ENCODE measurements around the gene PRKAB1. TPM values are rescaled to one million over a fixed set of nuclear protein-coding genes. Genes with fewer than 3 reads are reported as not detected.

PRKAB1 gene
- total RNA-seq, 2 donors from 2014 or later, result 9.3 to 10.9 TPM

DNA sequence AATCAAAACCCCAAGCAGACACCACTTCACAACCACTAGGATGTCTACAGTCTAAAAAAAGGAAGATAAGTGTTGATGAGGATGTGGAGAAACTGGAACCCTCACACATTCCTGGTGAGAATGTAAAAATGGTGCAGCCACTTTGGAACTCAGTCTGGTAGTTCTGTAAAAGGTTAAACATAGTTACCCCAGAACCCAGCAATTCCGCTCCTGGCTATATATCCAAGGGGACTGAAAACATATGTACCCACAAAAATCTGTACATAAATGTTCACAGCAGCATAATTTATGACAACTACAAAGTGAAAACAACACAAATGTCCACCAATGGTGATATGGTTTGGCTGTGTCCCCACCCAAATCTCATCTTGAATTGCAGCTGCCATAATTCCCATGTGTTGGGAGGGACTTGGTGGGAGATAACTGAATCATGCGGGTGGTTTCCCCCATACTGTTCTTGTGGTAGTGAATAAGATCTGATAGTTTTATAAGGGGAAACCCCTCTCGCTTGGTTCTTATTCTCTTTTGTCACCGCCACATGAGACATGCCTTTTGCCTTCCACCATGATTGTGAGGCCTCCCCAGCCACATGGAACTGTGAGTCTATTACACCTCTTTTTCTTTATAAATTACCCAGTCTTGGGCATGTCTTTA is 46.8 kb downstream of the PRKAB1 start:
- no peaks in the 10 kb centered on the region for H3K27me3 ChIP-seq
- peaks cover 0 to 6% of the 10 kb centered on the region in 2 donors for H3K9me3 ChIP-seq
- peaks cover 0 to 8% of the 10 kb centered on the region in 2 donors for H3K4me1 ChIP-seq
- no peaks in the 10 kb centered on the region for H3K36me3 ChIP-seq
- no peak overlapping the region for H3K27ac ChIP-seq
- no peak for DNase-seq (ENCODE audit: low spot score)
- no peak for TF ChIP-seq CTCF (IDR thresholded peaks at IDR 0.05)
- H3K4me3 ChIP-seq, result no peak overlapping the region

DNA sequence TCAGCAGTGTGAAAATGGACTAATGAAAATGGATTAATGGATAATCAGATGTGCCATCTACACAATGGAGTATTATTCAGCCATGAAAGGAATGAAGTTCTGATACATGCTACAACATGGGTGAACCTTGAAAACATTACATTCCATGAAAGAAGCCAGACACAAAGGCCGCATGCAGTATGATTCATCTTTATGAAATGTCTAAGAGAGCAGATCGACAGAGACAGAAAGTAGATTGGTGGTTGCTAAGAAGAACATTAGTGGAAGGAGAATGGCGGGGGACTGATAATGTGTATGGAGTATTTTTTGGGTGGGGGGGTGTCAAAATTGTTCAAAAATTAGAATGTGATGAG is 47.3 kb downstream of the PRKAB1 start:
- no peaks in the 10 kb centered on the region for H3K27me3 ChIP-seq
- H3K27ac ChIP-seq, result no peak overlapping the region
- H3K36me3 ChIP-seq, result no peaks in the 10 kb centered on the region
- peaks cover 0 to 6% of the 10 kb centered on the region in 2 donors for H3K9me3 ChIP-seq
- peaks cover 0 to 8% of the 10 kb centered on the region in 2 donors for H3K4me1 ChIP-seq
- H3K4me3 ChIP-seq, result no peak overlapping the region
- no peak for DNase-seq (ENCODE audit: low spot score)
- TF ChIP-seq CTCF (IDR thresholded peaks at IDR 0.05), result no peak

GRCh38 chr12:119718141-119718540 is 50.2 kb downstream of the PRKAB1 start:
- no peak overlapping the region for H3K4me3 ChIP-seq
- peaks cover 0 to 8% of the 10 kb centered on the region in 2 donors for H3K4me1 ChIP-seq
- no peaks in the 10 kb centered on the region for H3K36me3 ChIP-seq
- no peak for TF ChIP-seq CTCF (IDR thresholded peaks at IDR 0.05)
- H3K27ac ChIP-seq, result no peak overlapping the region
- H3K9me3 ChIP-seq, result peaks cover 0 to 6% of the 10 kb centered on the region in 2 donors
- no peak for DNase-seq (ENCODE audit: low spot score)
- H3K27me3 ChIP-seq, result no peaks in the 10 kb centered on the region

GRCh38 chr12:119720349-119720748 is 52.4 kb downstream of the PRKAB1 start:
- Histone ChIP-seq H3K9me3 (no peaks in the 10 kb centered on the region), H3K4me1 (peaks cover 0 to 8% of the 10 kb centered on the region in 2 donors), H3K27me3 (no peaks in the 10 kb centered on the region), H3K36me3 (no peaks in the 10 kb centered on the region), H3K4me3 (no peak overlapping the region), H3K27ac (no peak overlapping the region)
- no peak for DNase-seq (ENCODE audit: low spot score)
- no peak for TF ChIP-seq CTCF (IDR thresholded peaks at IDR 0.05)

DNA sequence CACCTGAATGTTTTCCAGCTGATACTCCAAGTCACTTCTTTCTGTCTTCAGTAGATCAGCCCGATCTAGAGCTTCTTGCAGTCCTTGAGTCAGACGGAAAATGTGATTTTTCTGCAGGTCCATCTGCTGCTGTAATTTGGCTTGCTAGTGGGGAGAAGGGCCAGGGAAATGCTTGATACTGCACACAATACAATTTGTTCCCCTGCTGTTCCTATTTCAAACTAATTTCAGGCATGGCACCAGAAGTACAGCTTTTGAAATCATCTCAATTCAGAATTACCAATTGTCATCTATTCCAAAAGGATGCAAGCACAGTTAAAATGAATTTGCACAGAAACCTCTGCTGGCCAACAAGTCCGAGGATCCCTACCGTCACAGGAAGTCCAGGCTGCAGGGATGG is 53.4 kb downstream of the PRKAB1 start:
- no peaks in the 10 kb centered on the region for H3K9me3 ChIP-seq
- TF ChIP-seq CTCF (IDR thresholded peaks at IDR 0.05), result no peak

GRCh38 chr12:119725523-119725922 is 57.6 kb downstream of the PRKAB1 start:
- Histone ChIP-seq H3K4me1 (no peaks in the 10 kb centered on the region), H3K36me3 (no peaks in the 10 kb centered on the region), H3K9me3 (no peaks in the 10 kb centered on the region), H3K27me3 (no peaks in the 10 kb centered on the region), H3K4me3 (no peak overlapping the region), H3K27ac (no peak overlapping the region)
- DNase-seq (ENCODE audit: low spot score), result no peak
- TF ChIP-seq CTCF (IDR thresholded peaks at IDR 0.05), result no peak

More for the DNA sequence above, 53.4 kb downstream of the PRKAB1 start:
- Histone ChIP-seq H3K4me3 (no peak overlapping the region), H3K36me3 (no peaks in the 10 kb centered on the region), H3K27me3 (no peaks in the 10 kb centered on the region), H3K27ac (no peak overlapping the region), H3K4me1 (peaks cover 0 to 8% of the 10 kb centered on the region in 2 donors)
- DNase-seq (ENCODE audit: low spot score), result no peak
